ENCODE results near the gene ANKRD13D. TPM values are rescaled to one million over a fixed set of nuclear protein-coding genes. Genes with fewer than 3 reads are reported as not detected.

ANKRD13D gene
- total and polyA plus RNA-seq, 2 experiments from 2014 or later, result 47.6 to 53.5 TPM

- Histone ChIP-seq H3K4me1 (ENCODE audit: low read depth) (peaks cover 32% of the 10 kb centered on the region), H3K27ac (no peak overlapping the region), H3K27me3 (no peaks in the 10 kb centered on the region), H3K9me3 (ENCODE audit: low read depth) (no peaks in the 10 kb centered on the region), H3K36me3 (no peaks in the 10 kb centered on the region), H3K4me3 (no peak overlapping the region)
- TF ChIP-seq, protein P1, sequence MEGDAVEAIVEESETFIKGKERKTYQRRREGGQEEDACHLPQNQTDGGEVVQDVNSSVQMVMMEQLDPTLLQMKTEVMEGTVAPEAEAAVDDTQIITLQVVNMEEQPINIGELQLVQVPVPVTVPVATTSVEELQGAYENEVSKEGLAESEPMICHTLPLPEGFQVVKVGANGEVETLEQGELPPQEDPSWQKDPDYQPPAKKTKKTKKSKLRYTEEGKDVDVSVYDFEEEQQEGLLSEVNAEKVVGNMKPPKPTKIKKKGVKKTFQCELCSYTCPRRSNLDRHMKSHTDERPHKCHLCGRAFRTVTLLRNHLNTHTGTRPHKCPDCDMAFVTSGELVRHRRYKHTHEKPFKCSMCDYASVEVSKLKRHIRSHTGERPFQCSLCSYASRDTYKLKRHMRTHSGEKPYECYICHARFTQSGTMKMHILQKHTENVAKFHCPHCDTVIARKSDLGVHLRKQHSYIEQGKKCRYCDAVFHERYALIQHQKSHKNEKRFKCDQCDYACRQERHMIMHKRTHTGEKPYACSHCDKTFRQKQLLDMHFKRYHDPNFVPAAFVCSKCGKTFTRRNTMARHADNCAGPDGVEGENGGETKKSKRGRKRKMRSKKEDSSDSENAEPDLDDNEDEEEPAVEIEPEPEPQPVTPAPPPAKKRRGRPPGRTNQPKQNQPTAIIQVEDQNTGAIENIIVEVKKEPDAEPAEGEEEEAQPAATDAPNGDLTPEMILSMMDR (IDR thresholded peaks at IDR 0.05; ENCODE audit: low read depth, low read length), result no peak
- no peak for DNase-seq (ENCODE audit: low read depth in 1 of 2, low spot score in 1 of 2)
Observed at GRCh38 chr11:67272327-67273259, 16.5 kb upstream of the ANKRD13D start.

- no peaks in the 10 kb centered on the region for H3K36me3 ChIP-seq
- H3K27me3 ChIP-seq, result no peaks in the 10 kb centered on the region
- H3K27ac ChIP-seq, result no peak overlapping the region
- TF ChIP-seq, protein P1 (IDR thresholded peaks at IDR 0.05; ENCODE audit: low read depth, low read length), result no peak
- peaks cover 35% of the 10 kb centered on the region for H3K4me1 ChIP-seq (ENCODE audit: low read depth)
- no peak for DNase-seq (ENCODE audit: low read depth in 1 of 2, low spot score in 1 of 2)
- H3K9me3 ChIP-seq (ENCODE audit: low read depth), result no peaks in the 10 kb centered on the region
- H3K4me3 ChIP-seq, result no peak overlapping the region
Observed at GRCh38 chr11:67273260-67273990, 15.7 kb upstream of the ANKRD13D start.

GRCh38 chr11:67274768-67275605 lies 14.1 kb upstream of the ANKRD13D start:
- no peak overlapping the region for H3K4me3 ChIP-seq
- H3K27me3 ChIP-seq, result no peaks in the 10 kb centered on the region
- H3K27ac ChIP-seq, result peak overlapping the region; percentile 76
- no peak for DNase-seq (ENCODE audit: low read depth in 1 of 2, low spot score in 1 of 2)
- no peaks in the 10 kb centered on the region for H3K9me3 ChIP-seq (ENCODE audit: low read depth)
- H3K4me1 ChIP-seq (ENCODE audit: low read depth), result peaks cover 22% of the 10 kb centered on the region
- peaks cover 2% of the 10 kb centered on the region for H3K36me3 ChIP-seq
- TF ChIP-seq, protein P1 (IDR thresholded peaks at IDR 0.05; ENCODE audit: low read depth, low read length), result no peak

- Histone ChIP-seq H3K9me3 (ENCODE audit: low read depth) (no peaks in the 10 kb centered on the region), H3K4me3 (no peak overlapping the region), H3K4me1 (ENCODE audit: low read depth) (peaks cover 20% of the 10 kb centered on the region), H3K36me3 (peaks cover 5% of the 10 kb centered on the region), H3K27me3 (no peaks in the 10 kb centered on the region), H3K27ac (no peak overlapping the region)
- no peak for DNase-seq (ENCODE audit: low read depth in 1 of 2, low spot score in 1 of 2)
- TF ChIP-seq, protein P1 (IDR thresholded peaks at IDR 0.05; ENCODE audit: low read depth, low read length), result no peak
Observed at GRCh38 chr11:67275606-67276409, 13.3 kb upstream of the ANKRD13D start.
